COLO829 (cell line): Measurements from ENCODE around the gene RNF150.

Experiments used
- DNase-seq: peaks from one replicate; pipeline ENCODE4 v3.0.0; 2012; ENCODE audit warnings: low spot score

RNF150 gene

GRCh38 chr4:141023051-141023450 is 110.2 kb downstream of the RNF150 start:
- DNase-seq: no peak

GRCh38 chr4:141022111-141022695 is 111.1 kb downstream of the RNF150 start:
- DNase-seq: no peak

GRCh38 chr4:141021397-141022110 is 111.7 kb downstream of the RNF150 start:
- no peak for DNase-seq

- no peak for DNase-seq
Observed at GRCh38 chr4:141020801-141021261, 112.4 kb downstream of the RNF150 start.

GRCh38 chr4:141019768-141020167 is 113.5 kb downstream of the RNF150 start:
- DNase-seq: no peak

GRCh38 chr4:141016117-141016798 is 117.0 kb downstream of the RNF150 start:
- no peak for DNase-seq

GRCh38 chr4:141013899-141014298 is 119.4 kb downstream of the RNF150 start:
- DNase-seq: no peak

- peak; percentile 90 for DNase-seq
Observed at GRCh38 chr4:141011901-141012315, 121.4 kb downstream of the RNF150 start.

- no peak for DNase-seq
Observed at GRCh38 chr4:141009931-141010330, 123.3 kb downstream of the RNF150 start.

GRCh38 chr4:141009129-141009528 is 124.1 kb downstream of the RNF150 start:
- DNase-seq: no peak

- DNase-seq: no peak
Observed at GRCh38 chr4:141006242-141006802, 126.9 kb downstream of the RNF150 start.

GRCh38 chr4:141004823-141005222 is 128.4 kb downstream of the RNF150 start:
- no peak for DNase-seq

GRCh38 chr4:141003193-141003592 is 130.1 kb downstream of the RNF150 start:
- DNase-seq: no peak

GRCh38 chr4:141002323-141002805 is 130.9 kb downstream of the RNF150 start:
- no peak for DNase-seq

- peak; percentile 18 for DNase-seq
Observed at GRCh38 chr4:140996766-140997165, 136.5 kb downstream of the RNF150 start.

- DNase-seq: no peak
Observed at GRCh38 chr4:140995058-140995457, 138.2 kb downstream of the RNF150 start.

- no peak for DNase-seq
Observed at GRCh38 chr4:140994015-140994414, 139.3 kb downstream of the RNF150 start.

GRCh38 chr4:140993370-140993769 is 139.9 kb downstream of the RNF150 start:
- DNase-seq: no peak

GRCh38 chr4:140989944-140990343 is 143.3 kb downstream of the RNF150 start:
- DNase-seq: no peak

- DNase-seq: no peak
Observed at GRCh38 chr4:140986045-140986444, 147.2 kb downstream of the RNF150 start.

GRCh38 chr4:140982613-140983340 is 150.5 kb downstream of the RNF150 start:
- no peak for DNase-seq
